ENCODE results near the gene GPR158.

DNA sequence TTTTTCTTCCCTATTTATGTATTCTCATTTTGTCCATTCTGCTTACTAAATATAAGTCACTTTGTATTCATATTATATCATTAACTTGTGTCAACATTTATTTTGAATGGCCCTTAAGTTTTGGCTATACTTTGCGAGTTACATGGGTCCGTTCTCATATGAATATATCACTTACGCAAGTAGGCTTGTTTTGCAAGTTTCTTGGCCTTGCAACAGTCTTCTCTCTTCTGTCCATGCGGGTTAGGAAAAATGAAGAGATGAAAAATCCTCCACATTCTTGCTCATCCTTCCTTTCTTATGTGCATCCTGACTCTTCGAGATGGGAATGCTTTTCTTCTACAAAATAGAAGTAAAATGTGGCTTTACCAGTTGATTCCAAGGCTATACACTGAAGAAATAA lies 82.8 kb downstream of the GPR158 start:
- TF ChIP-seq, protein P1, sequence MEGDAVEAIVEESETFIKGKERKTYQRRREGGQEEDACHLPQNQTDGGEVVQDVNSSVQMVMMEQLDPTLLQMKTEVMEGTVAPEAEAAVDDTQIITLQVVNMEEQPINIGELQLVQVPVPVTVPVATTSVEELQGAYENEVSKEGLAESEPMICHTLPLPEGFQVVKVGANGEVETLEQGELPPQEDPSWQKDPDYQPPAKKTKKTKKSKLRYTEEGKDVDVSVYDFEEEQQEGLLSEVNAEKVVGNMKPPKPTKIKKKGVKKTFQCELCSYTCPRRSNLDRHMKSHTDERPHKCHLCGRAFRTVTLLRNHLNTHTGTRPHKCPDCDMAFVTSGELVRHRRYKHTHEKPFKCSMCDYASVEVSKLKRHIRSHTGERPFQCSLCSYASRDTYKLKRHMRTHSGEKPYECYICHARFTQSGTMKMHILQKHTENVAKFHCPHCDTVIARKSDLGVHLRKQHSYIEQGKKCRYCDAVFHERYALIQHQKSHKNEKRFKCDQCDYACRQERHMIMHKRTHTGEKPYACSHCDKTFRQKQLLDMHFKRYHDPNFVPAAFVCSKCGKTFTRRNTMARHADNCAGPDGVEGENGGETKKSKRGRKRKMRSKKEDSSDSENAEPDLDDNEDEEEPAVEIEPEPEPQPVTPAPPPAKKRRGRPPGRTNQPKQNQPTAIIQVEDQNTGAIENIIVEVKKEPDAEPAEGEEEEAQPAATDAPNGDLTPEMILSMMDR (conservative IDR thresholded peaks at IDR 0.05): no peak
- no peak for TF ChIP-seq EZH2 (IDR thresholded peaks at IDR 0.05; ENCODE audit: low read depth)
